Peyer's patch (tissue), 4 donors: Measurements from ENCODE around the gene AMDHD2.

Experiments used
- CTCF ChIP-seq, 6 experiments: fragments of 450-650 bp in 4 of 6; fragments of 200-600 bp in 2 of 6; sonication (generic) in 1 of 6; IDR thresholded peaks; one replicate each; pipeline ENCODE4 v1.5.1; 2017 to 2019; ENCODE audit warnings: antibody characterized with exemption in 6 of 6, mild to moderate bottlenecking in 3 of 6, moderate library complexity in 1 of 6
- POLR2A ChIP-seq, 2 donors: fragments of 450-650 bp; IDR thresholded peaks; one replicate each; pipeline ENCODE4 v1.5.1; 2017; ENCODE audit warnings: antibody characterized with exemption in 2 of 2, mild to moderate bottlenecking in 2 of 2, moderate library complexity in 2 of 2

- TF ChIP-seq CTCF (IDR thresholded peaks at IDR 0.05) = no peak
- TF ChIP-seq POLR2A (IDR thresholded peaks at IDR 0.05) = no peak
These were observed 23.0 kb upstream of the AMDHD2 start for GRCh38 chr16:2497116-2497630.
